Thyroid gland (tissue), 4 donors: ENCODE results near the gene KIF25. TPM values are rescaled to one million over a fixed set of nuclear protein-coding genes. Genes with fewer than 3 reads are reported as not detected.

Experiments used
- DNase-seq, 2 donors: peaks; one replicate each; pipeline ENCODE4 v3.0.0-alpha.2; 2019
- H3K27ac ChIP-seq, 3 donors: fragments of 200-600 bp; sonication (generic); 1 replicate in 2 of 3; 2 replicates in 1 of 3; pipeline ENCODE4 v1.5.1; 2016 to 2019; ENCODE audit warnings: mild to moderate bottlenecking in 1 of 3, moderate library complexity in 1 of 3
- H3K27me3 ChIP-seq: fragments of 200-600 bp; sonication (generic); one replicate; pipeline ENCODE4 v1.5.1; 2019
- H3K36me3 ChIP-seq, 2 donors: fragments of 200-600 bp; sonication (generic); one replicate each; pipeline ENCODE4 v1.5.1; 2016 to 2019
- H3K4me1 ChIP-seq, 2 donors: fragments of 200-600 bp; sonication (generic); one replicate each; pipeline ENCODE4 v1.5.1; 2017 to 2019
- H3K4me3 ChIP-seq, 3 donors: fragments of 200-600 bp; sonication (generic); replicated peaks in 1 of 3; 1 replicate in 2 of 3; 2 replicates in 1 of 3; pipeline ENCODE4 v1.5.1; 2016; ENCODE audit warnings: mild to moderate bottlenecking in 1 of 3
- H3K9me3 ChIP-seq: fragments of 200-600 bp; sonication (generic); one replicate; pipeline ENCODE4 v1.5.1; 2017
- POLR2A ChIP-seq, 2 donors: fragments of 450-650 bp; IDR thresholded peaks; one replicate each; pipeline ENCODE4 v1.6.1; 2017; ENCODE audit warnings: antibody characterized with exemption in 2 of 2, mild to moderate bottlenecking in 2 of 2, moderate library complexity in 1 of 2
- WGBS, 2 donors: methylation state at CpG; one replicate each; pipeline ENCODE4 v1.1.5; 2017; 5-methylcytosine and 5-hydroxymethylcytosine counted together
- intact Hi-C: fragments of 100-400 bp; cut with DNase I; formaldehyde crosslinking; loops from one replicate; pipeline ENCODE4 v1.15.1; 2023
- total RNA-seq, 4 donors: library from RNA; depleted of rRNA; stranded (reverse); fragments of >200 nt; gene quantifications; one replicate each; pipeline ENCODE4 v1.2.3, GENCODE V29; 2016
- TF ChIP-seq, protein P1 (sequence below), 6 experiments: fragments of 200-600 bp in 3 of 6; fragments of 450-650 bp in 3 of 6; sonication (generic) in 3 of 6; IDR thresholded peaks; one replicate each; pipeline ENCODE4 v1.5.1; 2016 to 2019; ENCODE audit warnings: antibody characterized with exemption in 6 of 6, mild to moderate bottlenecking in 2 of 6, inconsistent platforms in 1 of 6, moderate library complexity in 1 of 6

Gene KIF25
- total RNA-seq, 4 donors from 2014 or later, result not detected

- 37 to 60% methylated on average over 5 of the region's 5 CpGs for WGBS, 2 donors
- TF ChIP-seq, protein P1, sequence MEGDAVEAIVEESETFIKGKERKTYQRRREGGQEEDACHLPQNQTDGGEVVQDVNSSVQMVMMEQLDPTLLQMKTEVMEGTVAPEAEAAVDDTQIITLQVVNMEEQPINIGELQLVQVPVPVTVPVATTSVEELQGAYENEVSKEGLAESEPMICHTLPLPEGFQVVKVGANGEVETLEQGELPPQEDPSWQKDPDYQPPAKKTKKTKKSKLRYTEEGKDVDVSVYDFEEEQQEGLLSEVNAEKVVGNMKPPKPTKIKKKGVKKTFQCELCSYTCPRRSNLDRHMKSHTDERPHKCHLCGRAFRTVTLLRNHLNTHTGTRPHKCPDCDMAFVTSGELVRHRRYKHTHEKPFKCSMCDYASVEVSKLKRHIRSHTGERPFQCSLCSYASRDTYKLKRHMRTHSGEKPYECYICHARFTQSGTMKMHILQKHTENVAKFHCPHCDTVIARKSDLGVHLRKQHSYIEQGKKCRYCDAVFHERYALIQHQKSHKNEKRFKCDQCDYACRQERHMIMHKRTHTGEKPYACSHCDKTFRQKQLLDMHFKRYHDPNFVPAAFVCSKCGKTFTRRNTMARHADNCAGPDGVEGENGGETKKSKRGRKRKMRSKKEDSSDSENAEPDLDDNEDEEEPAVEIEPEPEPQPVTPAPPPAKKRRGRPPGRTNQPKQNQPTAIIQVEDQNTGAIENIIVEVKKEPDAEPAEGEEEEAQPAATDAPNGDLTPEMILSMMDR (IDR thresholded peaks at IDR 0.05), result no peak
- no peak for TF ChIP-seq POLR2A (IDR thresholded peaks at IDR 0.05)
- H3K27me3 ChIP-seq, result no peaks in the 10 kb centered on the region
Measured at GRCh38 chr6:168083514-168083885, 86.0 kb downstream of the KIF25 start.

GRCh38 chr6:168084465-168085160 is 87.1 kb downstream of the KIF25 start:
- Histone ChIP-seq H3K27me3 (no peaks in the 10 kb centered on the region), H3K4me3 (no peak overlapping the region), H3K27ac (no peak overlapping the region), H3K9me3 (no peaks in the 10 kb centered on the region), H3K4me1 (no peaks in the 10 kb centered on the region), H3K36me3 (no peaks in the 10 kb centered on the region)
- intact Hi-C loops, result no loop called here
- TF ChIP-seq, protein P1 (IDR thresholded peaks at IDR 0.05), result no peak
- no peak for TF ChIP-seq POLR2A (IDR thresholded peaks at IDR 0.05)
- WGBS, 2 donors, result 82 to 83% methylated on average over 14 to 18 of the region's 19 CpGs
- no peak for DNase-seq

More at GRCh38 chr6:168083514-168083885, 86.0 kb downstream of the KIF25 start:
- DNase-seq, result no peak
- H3K4me1 ChIP-seq, result no peaks in the 10 kb centered on the region
- no peak overlapping the region for H3K27ac ChIP-seq
- intact Hi-C loops, result no loop called here
- H3K9me3 ChIP-seq, result no peaks in the 10 kb centered on the region
- no peak overlapping the region for H3K4me3 ChIP-seq
- no peaks in the 10 kb centered on the region for H3K36me3 ChIP-seq

DNA sequence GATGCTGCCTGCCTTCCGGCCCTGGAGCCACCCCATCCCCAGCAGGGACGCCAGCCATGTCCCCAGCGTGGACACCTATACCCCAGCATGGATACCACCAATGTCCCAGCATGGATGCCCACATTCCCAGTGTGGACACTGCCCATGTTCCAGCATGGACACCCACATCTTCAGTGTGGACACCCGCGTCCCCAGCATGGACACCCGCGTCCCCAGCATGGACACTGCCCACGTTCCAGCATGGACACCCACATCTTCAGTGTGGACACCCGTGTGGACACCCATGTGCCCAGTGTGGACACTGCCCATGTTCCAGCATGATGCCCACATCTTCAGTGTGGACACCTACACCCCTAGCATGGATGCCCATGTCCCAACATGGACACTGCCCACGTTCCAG is 88.6 kb downstream of the KIF25 start:
- WGBS, 2 donors, result 93 to 99% methylated on average over 8 to 10 of the region's 10 CpGs
- no peaks in the 10 kb centered on the region for H3K9me3 ChIP-seq
- no peak overlapping the region for H3K27ac ChIP-seq
- no peak for TF ChIP-seq POLR2A (IDR thresholded peaks at IDR 0.05)
- TF ChIP-seq, protein P1 (IDR thresholded peaks at IDR 0.05), result no peak
- H3K4me3 ChIP-seq, result no peak overlapping the region
- intact Hi-C loops, result no loop called here
- no peaks in the 10 kb centered on the region for H3K36me3 ChIP-seq
- DNase-seq, result no peak
- no peaks in the 10 kb centered on the region for H3K4me1 ChIP-seq
- H3K27me3 ChIP-seq, result no peaks in the 10 kb centered on the region

- no peaks in the 10 kb centered on the region for H3K9me3 ChIP-seq
- H3K27ac ChIP-seq, result no peak overlapping the region
- TF ChIP-seq POLR2A (IDR thresholded peaks at IDR 0.05), result no peak
- TF ChIP-seq, protein P1 (IDR thresholded peaks at IDR 0.05), result no peak
- no peak overlapping the region for H3K4me3 ChIP-seq
- no peaks in the 10 kb centered on the region for H3K36me3 ChIP-seq
- WGBS, 2 donors, result 92 to 94% methylated on average over 6 to 10 of the region's 10 CpGs
- intact Hi-C loops, result no loop called here
- no peaks in the 10 kb centered on the region for H3K27me3 ChIP-seq
- DNase-seq, result no peak
- H3K4me1 ChIP-seq, result no peaks in the 10 kb centered on the region
Measured at GRCh38 chr6:168086616-168087015, 89.1 kb downstream of the KIF25 start.

- Histone ChIP-seq H3K9me3 (no peaks in the 10 kb centered on the region), H3K4me1 (no peaks in the 10 kb centered on the region), H3K4me3 (no peak overlapping the region), H3K27me3 (no peaks in the 10 kb centered on the region), H3K27ac (no peak overlapping the region), H3K36me3 (no peaks in the 10 kb centered on the region)
- intact Hi-C loops, result no loop called here
- WGBS, 2 donors, result 87 to 94% methylated on average over 12 to 14 of the region's 25 CpGs
- no peak for DNase-seq
- TF ChIP-seq POLR2A (IDR thresholded peaks at IDR 0.05), result no peak
- TF ChIP-seq, protein P1 (IDR thresholded peaks at IDR 0.05), result no peak
Measured at GRCh38 chr6:168087436-168088160, 90.1 kb downstream of the KIF25 start.
